Measurements from ENCODE around the gene ATXN7.

The ATXN7 gene

GRCh38 chr3:63905731-63906620 lies 42.3 kb downstream of the ATXN7 start:
- no peak for DNase-seq (ENCODE audit: low read depth)

- no peak for DNase-seq (ENCODE audit: low read depth)
These were observed 44.5 kb downstream of the ATXN7 start for GRCh38 chr3:63908081-63908736.

- no peak for DNase-seq (ENCODE audit: low read depth)
These were observed 45.1 kb downstream of the ATXN7 start for GRCh38 chr3:63908776-63909175.

- DNase-seq (ENCODE audit: low read depth) = no peak
These were observed 45.8 kb downstream of the ATXN7 start for GRCh38 chr3:63909431-63909830.

GRCh38 chr3:63910001-63910400 lies 46.3 kb downstream of the ATXN7 start:
- DNase-seq (ENCODE audit: low read depth) = no peak

- no peak for DNase-seq (ENCODE audit: low read depth)
These were observed 47.2 kb downstream of the ATXN7 start for GRCh38 chr3:63910891-63911290.

DNA sequence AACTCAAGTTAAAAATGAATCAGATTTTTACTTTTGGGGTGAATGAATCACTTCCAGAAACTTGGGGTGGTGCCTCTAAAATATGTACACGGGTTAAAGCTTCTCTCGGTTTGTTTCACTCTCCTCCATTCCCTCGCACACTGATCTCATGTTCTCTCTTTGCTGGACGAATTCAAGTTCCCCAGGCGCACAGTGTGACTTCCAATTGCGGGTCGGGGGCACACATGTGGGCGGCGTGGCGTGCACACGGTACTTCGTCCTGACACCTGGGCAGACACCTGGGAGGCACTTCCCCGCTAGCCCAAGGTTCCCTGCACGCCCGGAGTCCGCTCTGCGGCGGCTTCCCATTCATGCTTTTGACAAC lies 47.8 kb downstream of the ATXN7 start:
- DNase-seq (ENCODE audit: low read depth) = no peak

- peak; percentile 79 for DNase-seq (ENCODE audit: low read depth)
These were observed 48.5 kb downstream of the ATXN7 start, which contains the start of gene SCAANT1 for GRCh38 chr3:63911873-63912767. TSS of gene SCAANT1 (minus strand) at chr3:63912383.

DNA sequence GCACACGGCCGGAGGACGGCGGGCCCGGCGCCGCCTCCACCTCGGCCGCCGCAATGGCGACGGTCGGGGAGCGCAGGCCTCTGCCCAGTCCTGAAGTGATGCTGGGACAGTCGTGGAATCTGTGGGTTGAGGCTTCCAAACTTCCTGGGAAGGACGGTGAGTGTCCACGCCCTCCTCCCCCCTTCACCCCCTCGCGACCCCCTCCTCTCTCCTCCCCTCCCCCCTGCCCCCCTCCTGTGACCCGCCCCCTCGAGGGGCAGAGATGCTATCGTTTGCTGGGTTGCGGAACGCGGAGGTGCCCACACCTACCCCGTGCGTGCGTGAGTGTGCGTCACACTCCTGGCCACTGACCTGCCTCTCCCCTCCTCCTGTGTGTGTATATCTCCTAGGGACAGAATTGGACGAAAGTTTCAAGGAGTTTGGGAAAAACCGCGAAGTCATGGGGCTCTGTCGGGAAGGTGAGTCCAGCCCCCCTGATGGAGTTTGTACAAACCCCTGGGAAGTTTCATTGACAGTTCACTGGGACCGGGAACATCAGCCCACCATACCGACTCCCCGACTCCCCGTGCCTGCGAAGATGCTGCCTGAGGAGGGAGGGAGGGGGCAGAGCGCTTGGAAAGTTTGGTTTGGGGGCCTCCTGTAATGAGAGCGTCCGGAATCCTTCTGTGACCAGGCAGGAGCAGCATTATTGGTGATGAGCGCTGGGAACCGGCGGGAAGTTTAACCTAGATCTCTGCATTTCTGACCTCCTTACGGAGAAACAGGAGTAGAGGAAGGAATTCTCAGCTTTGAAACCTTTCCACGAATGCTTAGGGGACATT lies 49.3 kb downstream of the ATXN7 start:
- peak; percentile 28 for DNase-seq (ENCODE audit: low read depth)

GRCh38 chr3:63914312-63914711 lies 50.6 kb downstream of the ATXN7 start:
- no peak for DNase-seq (ENCODE audit: low read depth)

DNA sequence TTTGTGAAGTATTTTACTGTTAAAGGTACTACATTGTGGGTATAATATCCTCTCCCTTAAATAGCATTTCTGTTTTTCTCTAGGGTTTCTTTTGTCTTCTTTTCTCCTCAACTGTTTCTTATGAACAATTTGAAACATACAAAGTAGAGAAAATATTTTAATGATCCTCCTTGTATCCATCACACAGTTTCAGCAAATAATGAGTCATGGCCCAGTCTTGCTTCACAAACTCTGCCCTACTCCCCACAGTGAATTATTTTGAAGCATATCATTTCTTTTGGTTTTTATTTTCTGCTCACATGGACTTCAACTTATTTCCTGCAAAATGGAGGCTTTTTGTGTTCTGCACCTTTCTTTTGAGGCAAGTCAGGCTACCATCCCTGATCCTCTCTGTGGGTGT lies 54.7 kb downstream of the ATXN7 start:
- no peak for DNase-seq (ENCODE audit: low read depth)

DNA sequence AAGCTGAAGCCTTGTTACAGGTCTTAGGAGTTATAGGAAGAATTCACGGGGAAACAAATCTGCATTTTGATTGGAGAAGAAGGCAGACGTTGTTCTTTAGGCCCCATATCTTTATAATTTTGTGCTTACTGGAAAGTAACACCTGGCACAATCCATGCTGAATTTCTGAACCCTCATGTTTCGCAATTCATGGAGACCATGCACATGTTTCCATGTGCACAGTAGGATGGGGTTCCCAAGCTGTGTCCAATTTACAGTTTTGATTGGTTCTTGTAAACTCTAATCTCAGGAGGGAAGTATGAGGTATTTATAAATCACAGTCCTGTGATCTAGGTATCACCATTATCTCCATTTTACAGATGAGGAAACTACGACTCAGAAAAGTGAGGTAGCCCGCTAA lies 56.3 kb downstream of the ATXN7 start:
- no peak for DNase-seq (ENCODE audit: low read depth)

- DNase-seq (ENCODE audit: low read depth) = no peak
These were observed 58.2 kb downstream of the ATXN7 start for GRCh38 chr3:63921741-63922482.

- no peak for DNase-seq (ENCODE audit: low read depth)
These were observed 59.0 kb downstream of the ATXN7 start for GRCh38 chr3:63922491-63923199.

GRCh38 chr3:63926309-63926708 lies 62.6 kb downstream of the ATXN7 start:
- no peak for DNase-seq (ENCODE audit: low read depth)

- no peak for DNase-seq (ENCODE audit: low read depth)
These were observed 64.0 kb downstream of the ATXN7 start for GRCh38 chr3:63927422-63928280.

DNA sequence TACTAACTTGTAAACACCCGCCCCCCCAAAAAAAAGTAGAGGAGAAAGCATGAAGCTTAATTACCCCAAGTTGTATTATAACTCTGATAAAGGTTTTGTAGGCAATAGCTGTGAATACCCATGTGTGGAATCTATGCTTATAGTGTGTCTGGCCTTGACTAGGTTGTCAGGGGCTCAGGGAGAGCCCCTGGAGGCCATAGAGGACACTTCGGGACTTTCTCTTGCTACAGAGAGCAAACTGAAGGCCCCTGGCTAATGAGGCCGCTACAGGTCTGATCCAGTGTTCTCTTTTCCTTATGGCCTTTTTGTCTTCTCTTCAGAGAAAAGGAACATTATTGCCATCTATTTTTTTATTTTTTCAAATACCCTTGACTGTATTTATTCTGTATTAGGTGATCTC lies 67.6 kb downstream of the ATXN7 start:
- DNase-seq (ENCODE audit: low read depth) = no peak

GRCh38 chr3:63932509-63933212 lies 69.0 kb downstream of the ATXN7 start:
- no peak for DNase-seq (ENCODE audit: low read depth)

GRCh38 chr3:63933459-63933858 lies 69.8 kb downstream of the ATXN7 start:
- no peak for DNase-seq (ENCODE audit: low read depth)
